Mononuclear cell (primary cell): ENCODE results near the gene SH3D19. TPM values are rescaled to one million over a fixed set of nuclear protein-coding genes. Genes with fewer than 3 reads are reported as not detected.

Source experiments
- H3K27me3 ChIP-seq: 2 replicates; pipeline ENCODE4 v1.6.0; 2011; ENCODE audit warnings: low read length, control low read depth; ENCODE audit not compliant: insufficient read depth
- H3K4me1 ChIP-seq: 2 replicates; pipeline ENCODE4 v1.5.1; 2011; ENCODE audit warnings: mild to moderate bottlenecking, low read length, control low read depth; ENCODE audit not compliant: insufficient read depth
- H3K4me3 ChIP-seq: 2 replicates; pipeline ENCODE4 v1.5.1; 2011; ENCODE audit warnings: mild to moderate bottlenecking, low read length, moderate library complexity
- H3K9me3 ChIP-seq: 2 replicates; pipeline ENCODE4 v1.5.1; 2011; ENCODE audit warnings: low read depth, mild to moderate bottlenecking, control low read depth, low read length
- total RNA-seq: library from RNA; depleted of rRNA; stranded (reverse); fragments of >200 nt; gene quantifications from one replicate; pipeline ENCODE4 v1.2.3, GENCODE V29; 2012

SH3D19 gene
- not detected for total RNA-seq

DNA sequence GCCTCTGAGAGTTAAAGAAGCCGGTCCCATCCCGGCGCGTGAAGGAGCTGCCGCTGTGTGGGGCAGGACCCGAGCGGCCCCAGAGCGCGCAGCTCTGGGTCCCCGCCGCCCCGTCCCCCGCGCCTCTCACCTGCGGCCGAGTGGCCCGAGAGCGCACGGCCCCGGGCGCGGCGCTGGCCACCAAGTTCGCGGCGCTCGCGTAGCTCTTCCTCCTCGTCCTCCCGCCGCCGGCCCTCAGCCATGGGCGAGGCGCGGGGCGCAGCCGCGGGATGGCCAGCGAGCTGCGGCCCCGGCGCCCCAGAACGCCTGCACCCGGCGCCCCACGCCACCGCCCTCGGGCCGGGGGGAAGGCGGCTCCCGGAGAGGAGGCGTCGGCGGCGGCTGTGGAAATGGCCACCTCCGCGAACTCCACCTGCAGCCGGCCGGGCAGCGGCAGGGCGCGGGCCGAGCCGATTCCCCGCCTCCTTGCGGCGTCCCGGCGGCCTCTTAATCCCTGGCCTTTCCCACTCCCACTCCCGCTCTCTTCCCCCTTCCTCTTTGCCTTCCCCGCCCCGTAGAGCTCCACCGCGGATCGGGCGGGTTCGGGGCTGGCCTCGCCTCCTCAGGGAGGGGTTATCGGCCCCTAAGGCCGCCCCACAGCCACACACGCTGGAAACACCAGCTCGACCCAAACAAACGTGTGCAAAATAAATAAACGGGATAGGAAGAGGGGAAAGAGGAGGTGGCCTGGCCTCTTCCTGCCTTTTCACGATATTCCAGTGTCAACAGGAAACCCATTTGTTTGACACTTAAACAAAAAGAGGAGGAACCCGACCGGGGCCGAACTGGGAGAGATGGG lies at the start of gene SH3D19:
SH3D19 (minus strand) TSS at position 495 of the 838 bp plus-strand sequence; CDS start at position 242, 253 bp downstream.
- H3K4me3 ChIP-seq, result no peak within 1 kb of the TSS

DNA sequence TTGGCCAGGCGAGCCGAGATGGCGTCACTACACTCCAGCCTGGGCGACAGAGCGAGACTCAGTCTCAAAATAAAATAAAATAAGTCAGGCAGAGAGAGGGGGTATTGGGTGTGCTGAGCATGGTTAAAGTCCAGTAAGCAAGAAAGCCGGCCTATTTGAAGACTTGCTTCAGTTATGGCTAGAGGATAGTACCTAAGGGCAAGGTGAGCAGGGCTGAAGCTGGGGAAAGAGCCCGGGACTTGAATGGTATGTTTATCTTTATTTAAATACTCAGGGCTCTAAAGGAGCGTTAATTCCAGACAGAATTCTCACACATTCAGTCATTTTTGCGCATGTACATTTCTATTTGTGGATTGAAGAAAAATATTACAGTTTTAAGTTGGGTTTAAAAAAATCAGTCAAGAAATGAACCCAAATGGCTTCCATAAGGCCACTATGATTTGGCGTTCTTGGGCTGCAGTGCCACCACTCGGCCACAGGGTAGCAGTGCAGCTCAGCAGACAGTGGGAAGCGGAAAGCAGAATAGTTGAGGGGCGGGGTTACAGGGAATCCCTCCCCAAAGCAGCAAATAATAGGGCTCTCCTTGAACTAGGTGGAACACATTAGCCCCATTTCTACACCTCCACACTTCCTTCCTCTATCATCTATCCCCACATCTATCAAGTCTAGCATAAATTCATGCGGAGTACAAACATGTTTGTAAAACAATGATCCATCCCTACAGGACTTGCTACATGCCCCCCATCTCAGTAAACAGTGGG lies 37.2 kb upstream of the SH3D19 start:
- no peaks in the 10 kb centered on the region for H3K4me1 ChIP-seq
- no peak overlapping the region for H3K4me3 ChIP-seq
- peaks cover under 1% of the 10 kb centered on the region for H3K27me3 ChIP-seq
- no peaks in the 10 kb centered on the region for H3K9me3 ChIP-seq

More for the DNA sequence above, at the start of gene SH3D19:
- peaks cover 66% of the 10 kb centered on the region for H3K27me3 ChIP-seq
- H3K4me1 ChIP-seq, result peaks cover 5% of the 10 kb centered on the region
- H3K9me3 ChIP-seq, result no peaks in the 10 kb centered on the region

DNA sequence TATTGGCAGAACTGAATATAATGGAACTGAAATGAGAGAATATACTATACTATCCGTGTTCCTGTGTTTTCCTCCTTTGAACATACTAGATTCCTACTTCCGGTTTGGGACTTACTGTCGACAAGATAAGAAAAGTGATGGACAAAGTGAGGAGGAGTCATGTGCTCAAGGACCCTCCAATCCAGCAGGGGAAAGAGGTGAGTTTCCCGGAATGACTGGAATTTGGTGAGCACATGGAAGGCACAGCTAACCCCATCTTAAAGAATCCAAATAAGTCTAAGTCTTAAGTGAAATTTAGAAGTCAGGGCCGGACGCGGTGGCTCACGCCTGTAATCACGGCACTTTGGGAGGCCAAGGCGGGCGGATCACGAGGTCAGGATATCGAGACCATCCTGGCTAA lies 36.6 kb upstream of the SH3D19 start:
- peaks cover 2% of the 10 kb centered on the region for H3K27me3 ChIP-seq
- H3K4me3 ChIP-seq, result no peak overlapping the region
- H3K9me3 ChIP-seq, result no peaks in the 10 kb centered on the region
- no peaks in the 10 kb centered on the region for H3K4me1 ChIP-seq

GRCh38 chr4:151361126-151361525 lies 35.7 kb upstream of the SH3D19 start:
- Histone ChIP-seq H3K27me3 (peaks cover 3% of the 10 kb centered on the region), H3K9me3 (no peaks in the 10 kb centered on the region), H3K4me1 (no peaks in the 10 kb centered on the region), H3K4me3 (no peak overlapping the region)

GRCh38 chr4:151359576-151359975 lies 34.2 kb upstream of the SH3D19 start:
- Histone ChIP-seq H3K9me3 (no peaks in the 10 kb centered on the region), H3K27me3 (peaks cover 7% of the 10 kb centered on the region), H3K4me1 (no peaks in the 10 kb centered on the region), H3K4me3 (no peak overlapping the region)

DNA sequence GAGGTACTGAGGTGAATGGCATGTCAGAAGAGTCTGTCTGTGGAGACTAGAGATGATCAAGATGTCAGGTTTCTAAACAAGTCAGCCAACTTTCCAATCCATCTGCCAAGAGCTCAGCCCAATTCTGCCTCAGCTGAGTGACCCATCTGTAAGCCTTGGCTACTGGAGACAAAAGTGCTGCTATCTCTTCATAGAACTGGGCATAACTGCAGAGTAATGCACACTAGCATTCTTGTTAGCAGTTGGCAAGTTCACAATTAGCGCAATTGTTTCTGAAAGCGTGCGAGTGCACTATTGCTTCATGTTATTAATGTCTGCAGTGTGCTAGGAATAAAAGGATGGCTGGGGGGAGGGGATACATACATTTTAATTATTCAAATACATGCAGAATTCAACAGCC lies 32.9 kb upstream of the SH3D19 start:
- no peaks in the 10 kb centered on the region for H3K4me1 ChIP-seq
- H3K27me3 ChIP-seq, result peaks cover 7% of the 10 kb centered on the region
- no peak overlapping the region for H3K4me3 ChIP-seq
- no peaks in the 10 kb centered on the region for H3K9me3 ChIP-seq

DNA sequence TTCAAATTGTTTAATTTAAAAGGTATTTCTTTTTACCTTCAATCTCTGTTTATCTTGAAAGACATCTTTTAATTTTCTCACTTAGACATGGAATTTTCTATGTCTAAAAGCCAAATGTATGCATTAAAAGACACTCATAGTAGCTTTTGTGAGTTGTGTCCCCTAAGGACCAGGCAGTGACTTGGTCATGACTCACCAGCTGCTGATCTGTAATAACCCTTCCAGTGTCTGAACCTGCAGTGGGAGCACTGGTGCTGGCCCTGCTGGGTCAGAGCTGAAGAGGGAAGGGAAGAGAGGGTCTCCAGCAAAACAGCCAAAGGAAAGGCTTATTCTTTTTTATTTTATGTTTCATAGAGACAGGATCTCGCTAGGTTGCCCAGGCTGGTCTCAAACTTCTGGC lies 31.1 kb upstream of the SH3D19 start:
- Histone ChIP-seq H3K4me3 (no peak overlapping the region), H3K9me3 (no peaks in the 10 kb centered on the region), H3K27me3 (peaks cover 7% of the 10 kb centered on the region), H3K4me1 (no peaks in the 10 kb centered on the region)

DNA sequence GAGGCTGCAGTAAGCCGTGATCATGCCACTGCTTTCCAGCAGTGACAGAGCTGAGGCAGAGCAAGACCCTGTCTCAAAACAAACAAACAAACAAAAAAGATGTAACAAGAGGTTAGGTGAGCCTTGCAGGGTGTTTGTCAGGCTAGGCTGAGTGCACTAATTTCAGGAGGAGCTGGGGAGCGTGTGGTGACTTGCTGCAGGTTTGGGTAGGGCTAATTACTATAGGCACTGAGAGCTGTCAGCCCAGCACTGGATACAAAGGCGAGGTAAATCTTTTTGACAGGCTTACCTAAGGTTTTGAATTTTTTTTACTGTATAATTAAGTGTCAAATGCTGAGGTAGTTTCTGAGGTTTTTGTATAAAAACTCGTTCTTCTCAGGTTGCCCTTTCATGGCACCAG lies 29.8 kb upstream of the SH3D19 start:
- no peak overlapping the region for H3K4me3 ChIP-seq
- H3K27me3 ChIP-seq, result peaks cover 7% of the 10 kb centered on the region
- H3K9me3 ChIP-seq, result no peaks in the 10 kb centered on the region
- H3K4me1 ChIP-seq, result no peaks in the 10 kb centered on the region

- Histone ChIP-seq H3K27me3 (peaks cover 3% of the 10 kb centered on the region), H3K4me3 (no peak overlapping the region), H3K4me1 (no peaks in the 10 kb centered on the region), H3K9me3 (no peaks in the 10 kb centered on the region)
These were observed 22.3 kb upstream of the SH3D19 start for GRCh38 chr4:151347490-151348235.

DNA sequence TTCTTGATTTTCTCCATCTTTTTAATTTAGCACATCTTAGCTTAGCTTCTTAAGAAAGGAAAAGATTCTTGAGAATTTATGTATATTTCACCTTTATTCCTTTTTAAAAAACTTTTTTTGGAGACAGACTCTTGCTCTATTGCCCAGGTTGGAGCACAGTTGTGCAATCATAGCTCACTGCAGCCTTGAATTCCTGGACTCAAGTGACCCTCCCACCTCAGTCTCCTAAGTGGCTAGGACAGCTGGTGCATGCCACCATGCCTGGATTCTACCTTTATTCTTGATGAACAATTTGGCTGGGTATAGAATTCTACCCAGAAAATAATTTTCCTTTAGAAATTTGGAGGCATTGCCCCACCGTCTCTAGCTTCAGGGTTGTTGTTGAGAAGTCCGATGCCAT lies 19.5 kb upstream of the SH3D19 start:
- no peaks in the 10 kb centered on the region for H3K9me3 ChIP-seq
- H3K4me1 ChIP-seq, result no peaks in the 10 kb centered on the region
- no peak overlapping the region for H3K4me3 ChIP-seq
- peaks cover 3% of the 10 kb centered on the region for H3K27me3 ChIP-seq

DNA sequence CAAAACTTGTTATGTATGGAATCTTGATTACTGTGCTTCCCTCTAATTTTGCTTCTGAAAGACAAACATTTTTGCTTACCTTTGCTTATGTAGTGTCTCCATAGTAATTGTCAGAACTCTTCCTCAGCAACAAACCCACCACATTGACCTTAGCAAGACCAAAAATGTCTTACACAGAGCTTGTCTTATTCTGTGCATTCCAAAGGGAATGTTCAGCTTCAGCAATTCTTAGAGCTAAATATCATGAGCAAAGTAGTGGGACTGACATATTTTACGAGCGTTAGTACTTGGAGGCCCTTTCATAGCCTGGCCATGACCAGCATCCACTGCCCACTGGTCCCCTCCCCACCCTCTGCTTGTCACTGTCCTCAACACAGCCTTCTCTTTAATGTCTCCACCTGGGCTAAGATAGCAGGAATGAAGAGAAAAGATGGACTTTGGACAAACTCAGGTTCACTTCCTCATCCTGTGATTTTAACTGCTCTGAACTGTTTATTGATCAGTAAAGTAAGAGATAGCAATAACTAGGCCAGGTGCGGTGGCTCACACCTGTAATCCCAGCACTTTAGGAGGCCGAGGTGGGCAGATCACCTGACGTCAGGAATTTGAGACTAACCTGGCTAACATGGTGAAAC lies 15.5 kb upstream of the SH3D19 start:
- Histone ChIP-seq H3K4me1 (no peaks in the 10 kb centered on the region), H3K9me3 (no peaks in the 10 kb centered on the region), H3K27me3 (no peaks in the 10 kb centered on the region), H3K4me3 (no peak overlapping the region)

DNA sequence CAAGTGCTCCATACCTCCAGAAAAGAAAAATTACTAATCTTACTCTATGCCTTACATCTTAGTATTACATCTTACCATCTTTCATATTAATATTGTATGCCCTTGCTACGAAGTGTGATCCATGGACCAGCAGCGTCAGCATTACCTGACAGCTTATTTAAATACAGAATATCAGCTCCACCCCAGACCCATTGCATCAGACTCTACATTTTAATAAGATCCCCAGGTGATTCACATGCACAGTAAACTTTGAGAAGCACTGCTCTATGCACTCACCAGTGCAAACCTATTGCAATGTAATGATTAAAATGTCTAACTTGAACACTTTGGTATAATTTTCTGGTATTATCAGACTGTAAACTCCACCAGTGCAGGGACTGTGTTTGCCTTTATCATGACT lies 14.1 kb upstream of the SH3D19 start:
- Histone ChIP-seq H3K27me3 (no peaks in the 10 kb centered on the region), H3K4me1 (no peaks in the 10 kb centered on the region), H3K9me3 (no peaks in the 10 kb centered on the region), H3K4me3 (no peak overlapping the region)

GRCh38 chr4:151331276-151332042 lies 6.1 kb upstream of the SH3D19 start:
- Histone ChIP-seq H3K9me3 (no peaks in the 10 kb centered on the region), H3K4me1 (no peaks in the 10 kb centered on the region), H3K27me3 (peaks cover 18% of the 10 kb centered on the region), H3K4me3 (no peak overlapping the region)
